ENCODE data around the gene NOS3. TPM values are rescaled to one million over a fixed set of nuclear protein-coding genes. Genes with fewer than 3 reads are reported as not detected.

The NOS3 gene
- total RNA-seq, 1 experiment from 2014 or later: 0.66 TPM

- Histone ChIP-seq H3K9ac (ENCODE audit: low read length) (no peak overlapping the region), H3K27me3 (ENCODE audit: low read length) (no peaks in the 10 kb centered on the region), H2AFZ (ENCODE audit: low read length) (no peak overlapping the region), H3K9me2 (replicated peaks; ENCODE audit: low read length) (no peaks in the 10 kb centered on the region), H3K79me2 (ENCODE audit: low read length) (no peaks in the 10 kb centered on the region), H3F3A (ENCODE audit: low read length, unreplicated experiment) (no peaks in the 10 kb centered on the region), H3K9me3 (ENCODE audit: low read length) (no peaks in the 10 kb centered on the region), H3K4me1 (ENCODE audit: insufficient read depth, low read length) (no peaks in the 10 kb centered on the region), H3K27ac (ENCODE audit: low read length) (no peak overlapping the region), H3K4me2 (ENCODE audit: low read length) (no peak overlapping the region), H3K36me3 (ENCODE audit: low read depth, low read length) (no peaks in the 10 kb centered on the region), H4K20me1 (ENCODE audit: low read length) (no peaks in the 10 kb centered on the region), H3K4me3 (ENCODE audit: low read length) (no peak overlapping the region)
- intact Hi-C loops (cut with micrococcal nuclease): no loop called here
- ChIA-PET CTCF (interaction anchor here (0.6 kb wide), 1 partner anchor 46 kb away, joined by 4 read pairs; no protein-coding TSS in a partner anchor), POLR2A (ENCODE audit: unreplicated experiment) (no interaction called here)
- no peak for DNase-seq
- no TSS peak for BruUV-seq (replicated peaks)
- no peak for TF ChIP-seq CTCF (conservative IDR thresholded peaks at IDR 0.05; ENCODE audit: low read depth, low read length)
- ATAC-seq: no peak
Measured at GRCh38 chr7:150947241-150947745, 43.5 kb upstream of the NOS3 start.

GRCh38 chr7:150947761-150948651 is 42.8 kb upstream of the NOS3 start:
- Histone ChIP-seq H3K4me2 (ENCODE audit: low read length) (no peak overlapping the region), H3K36me3 (ENCODE audit: low read depth, low read length) (no peaks in the 10 kb centered on the region), H4K20me1 (ENCODE audit: low read length) (no peaks in the 10 kb centered on the region), H3F3A (ENCODE audit: low read length, unreplicated experiment) (no peaks in the 10 kb centered on the region), H3K4me3 (ENCODE audit: low read length) (no peak overlapping the region), H3K9ac (ENCODE audit: low read length) (no peak overlapping the region), H3K4me1 (ENCODE audit: insufficient read depth, low read length) (no peaks in the 10 kb centered on the region), H3K9me3 (ENCODE audit: low read length) (no peaks in the 10 kb centered on the region), H3K27ac (ENCODE audit: low read length) (no peak overlapping the region), H3K79me2 (ENCODE audit: low read length) (no peaks in the 10 kb centered on the region), H3K9me2 (replicated peaks; ENCODE audit: low read length) (no peaks in the 10 kb centered on the region), H2AFZ (ENCODE audit: low read length) (no peak overlapping the region), H3K27me3 (ENCODE audit: low read length) (no peaks in the 10 kb centered on the region)
- BruUV-seq (replicated peaks): no TSS peak
- CTCF ChIA-PET: interaction anchor here (0.6 kb wide), 1 partner anchor 47 kb away, joined by 4 read pairs; no protein-coding TSS in a partner anchor
- no peak for ATAC-seq
- POLR2A ChIA-PET (ENCODE audit: unreplicated experiment): no interaction called here
- TF ChIP-seq EZH2phosphoT487 (IDR thresholded peaks at IDR 0.05; ENCODE audit: borderline replicate concordance, low read length) (no peak), EZH2 (IDR thresholded peaks at IDR 0.05; ENCODE audit: low read length, unreplicated experiment) (no peak), CTCF (conservative IDR thresholded peaks at IDR 0.05; ENCODE audit: low read depth, low read length) (no peak)
- intact Hi-C loops (cut with micrococcal nuclease): no loop called here
- no peak for DNase-seq

- POLR2A ChIA-PET (ENCODE audit: unreplicated experiment): no interaction called here
- H4K20me1 ChIP-seq (ENCODE audit: low read length): no peaks in the 10 kb centered on the region
- H3K4me3 ChIP-seq (ENCODE audit: low read length): no peak overlapping the region
- no peaks in the 10 kb centered on the region for H3K79me2 ChIP-seq (ENCODE audit: low read length)
- CTCF ChIA-PET: no interaction called here
- no peaks in the 10 kb centered on the region for H3K4me1 ChIP-seq (ENCODE audit: insufficient read depth, low read length)
- no peak overlapping the region for H3K27ac ChIP-seq (ENCODE audit: low read length)
- no peaks in the 10 kb centered on the region for H3K9me3 ChIP-seq (ENCODE audit: low read length)
- ATAC-seq: no peak
- no peak overlapping the region for H2AFZ ChIP-seq (ENCODE audit: low read length)
- TF ChIP-seq EZH2phosphoT487 (IDR thresholded peaks at IDR 0.05; ENCODE audit: borderline replicate concordance, low read length): no peak
- TF ChIP-seq EZH2 (IDR thresholded peaks at IDR 0.05; ENCODE audit: low read length, unreplicated experiment): no peak
- TF ChIP-seq CTCF (conservative IDR thresholded peaks at IDR 0.05; ENCODE audit: low read depth, low read length): no peak
- no peaks in the 10 kb centered on the region for H3K9me2 ChIP-seq (replicated peaks; ENCODE audit: low read length)
- H3K36me3 ChIP-seq (ENCODE audit: low read depth, low read length): no peaks in the 10 kb centered on the region
- H3K9ac ChIP-seq (ENCODE audit: low read length): no peak overlapping the region
- H3K27me3 ChIP-seq (ENCODE audit: low read length): no peaks in the 10 kb centered on the region
- BruUV-seq (replicated peaks): no TSS peak
- H3F3A ChIP-seq (ENCODE audit: low read length, unreplicated experiment): no peaks in the 10 kb centered on the region
- no peak for DNase-seq
- no peak overlapping the region for H3K4me2 ChIP-seq (ENCODE audit: low read length)
- intact Hi-C loops (cut with micrococcal nuclease): no loop called here
Measured at GRCh38 chr7:150948791-150949251, 42.0 kb upstream of the NOS3 start.
